ENCODE measurements around the gene SLC47A1. TPM values are rescaled to one million over a fixed set of nuclear protein-coding genes. Genes with fewer than 3 reads are reported as not detected.

Gene SLC47A1
- total RNA-seq, 4 donors from 2014 or later: 34.2 to 257 (median 133) TPM

DNA sequence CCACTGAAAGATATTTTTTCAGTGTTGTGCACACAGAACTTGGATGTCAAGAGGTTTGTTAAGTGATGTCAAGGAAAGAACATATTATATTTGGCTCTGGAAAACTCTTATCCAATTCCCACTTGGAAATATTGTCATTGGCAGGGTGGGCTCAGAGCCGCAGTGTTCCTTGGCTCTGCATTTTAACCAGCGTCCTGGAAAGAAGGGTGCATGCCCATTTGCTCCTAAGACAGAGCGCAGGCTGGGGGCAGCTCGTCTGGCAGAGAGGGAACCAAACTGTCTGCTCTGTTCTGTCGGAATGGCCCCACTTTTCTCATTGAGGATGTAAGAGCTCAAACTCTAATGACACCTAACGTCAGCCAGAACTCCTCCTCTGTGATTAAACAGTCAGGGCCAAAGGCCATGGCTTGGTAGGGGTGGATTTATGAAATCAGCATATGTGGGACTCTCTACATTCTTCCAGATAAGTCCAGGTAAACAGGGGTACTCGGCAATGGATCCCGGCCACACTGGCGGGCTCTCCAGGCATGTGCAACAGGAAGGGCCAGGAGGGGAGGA is 18.0 kb downstream of the SLC47A1 start:
- in situ Hi-C loops (cut with MboI; ENCODE audit: low sequenced_read_pairs in 4 of 4): no loop called here
- TF ChIP-seq, protein P1, sequence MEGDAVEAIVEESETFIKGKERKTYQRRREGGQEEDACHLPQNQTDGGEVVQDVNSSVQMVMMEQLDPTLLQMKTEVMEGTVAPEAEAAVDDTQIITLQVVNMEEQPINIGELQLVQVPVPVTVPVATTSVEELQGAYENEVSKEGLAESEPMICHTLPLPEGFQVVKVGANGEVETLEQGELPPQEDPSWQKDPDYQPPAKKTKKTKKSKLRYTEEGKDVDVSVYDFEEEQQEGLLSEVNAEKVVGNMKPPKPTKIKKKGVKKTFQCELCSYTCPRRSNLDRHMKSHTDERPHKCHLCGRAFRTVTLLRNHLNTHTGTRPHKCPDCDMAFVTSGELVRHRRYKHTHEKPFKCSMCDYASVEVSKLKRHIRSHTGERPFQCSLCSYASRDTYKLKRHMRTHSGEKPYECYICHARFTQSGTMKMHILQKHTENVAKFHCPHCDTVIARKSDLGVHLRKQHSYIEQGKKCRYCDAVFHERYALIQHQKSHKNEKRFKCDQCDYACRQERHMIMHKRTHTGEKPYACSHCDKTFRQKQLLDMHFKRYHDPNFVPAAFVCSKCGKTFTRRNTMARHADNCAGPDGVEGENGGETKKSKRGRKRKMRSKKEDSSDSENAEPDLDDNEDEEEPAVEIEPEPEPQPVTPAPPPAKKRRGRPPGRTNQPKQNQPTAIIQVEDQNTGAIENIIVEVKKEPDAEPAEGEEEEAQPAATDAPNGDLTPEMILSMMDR (IDR thresholded peaks at IDR 0.05 in 4 of 5, conservative IDR thresholded peaks at IDR 0.05 in 1 of 5): no peak
- no peak for TF ChIP-seq POLR2A (IDR thresholded peaks at IDR 0.05)
- Histone ChIP-seq H3K4me3 (no peak overlapping the region), H3K27ac (no peak overlapping the region), H3K9me3 (no peaks in the 10 kb centered on the region), H3K36me3 (peaks cover 0 to 20% of the 10 kb centered on the region in 2 donors), H3K27me3 (no peaks in the 10 kb centered on the region), H3K4me1 (no peaks in the 10 kb centered on the region)
- intact Hi-C loops (cut with DNase I; ENCODE audit: low total_unique reads): no loop called here
- no peak for DNase-seq
- no peak for ATAC-seq

DNA sequence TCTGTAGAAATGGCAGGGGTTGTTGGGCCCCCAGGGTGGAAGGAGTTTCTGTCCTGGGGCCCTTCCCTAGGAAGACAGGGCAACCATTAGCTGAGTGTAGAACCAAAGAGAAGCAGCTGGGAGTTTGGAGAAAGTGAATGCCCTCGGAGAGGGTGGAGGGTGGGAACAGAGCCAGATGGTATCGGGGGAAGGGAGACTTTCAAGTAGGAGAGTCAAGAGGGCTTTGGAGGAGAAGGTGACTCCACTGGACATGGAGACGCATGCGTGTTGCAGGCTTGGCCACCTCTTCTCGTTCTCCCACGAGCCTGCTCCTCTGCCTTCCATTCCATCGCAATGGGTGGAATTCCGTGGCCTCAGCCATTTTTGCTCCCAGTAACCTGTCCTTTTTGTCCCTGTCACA is 19.4 kb downstream of the SLC47A1 start:
- DNase-seq: no peak
- Histone ChIP-seq H3K36me3 (peaks cover 0 to 21% of the 10 kb centered on the region in 2 donors), H3K4me1 (no peaks in the 10 kb centered on the region), H3K9me3 (no peaks in the 10 kb centered on the region), H3K4me3 (no peak overlapping the region), H3K27ac (no peak overlapping the region), H3K27me3 (no peaks in the 10 kb centered on the region)
- ATAC-seq: no peak
- intact Hi-C loops (cut with DNase I; ENCODE audit: low total_unique reads): no loop called here
- in situ Hi-C loops (cut with MboI; ENCODE audit: low sequenced_read_pairs in 4 of 4): no loop called here
- TF ChIP-seq, protein P1 (IDR thresholded peaks at IDR 0.05 in 4 of 5, conservative IDR thresholded peaks at IDR 0.05 in 1 of 5): no peak
- no peak for TF ChIP-seq POLR2A (IDR thresholded peaks at IDR 0.05)

DNA sequence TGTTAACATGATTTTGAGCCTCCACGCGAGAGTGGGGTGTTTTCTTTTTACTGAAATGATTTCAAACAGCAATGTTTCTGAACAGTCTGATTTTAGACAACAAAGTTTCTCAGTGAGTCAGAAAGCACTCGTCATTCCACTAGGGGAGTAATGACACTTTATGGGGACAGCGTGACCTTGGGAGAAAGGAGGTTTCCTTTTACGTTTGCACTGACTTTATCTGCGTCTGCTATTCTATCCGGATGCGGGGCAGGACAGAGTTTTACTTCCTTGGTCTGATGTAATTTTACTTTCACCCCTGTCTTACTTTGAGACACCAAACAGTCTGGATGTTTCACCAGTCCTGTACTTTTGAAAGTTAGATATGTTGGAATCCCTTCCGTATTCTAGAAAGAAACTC is 20.7 kb downstream of the SLC47A1 start:
- Histone ChIP-seq H3K27me3 (no peaks in the 10 kb centered on the region), H3K9me3 (no peaks in the 10 kb centered on the region), H3K36me3 (peaks cover 0 to 26% of the 10 kb centered on the region in 2 donors), H3K4me1 (no peaks in the 10 kb centered on the region), H3K4me3 (no peak overlapping the region), H3K27ac (peak overlapping the region in 2 of 4 donors; percentile 2 to 28)
- intact Hi-C loops (cut with DNase I; ENCODE audit: low total_unique reads) (no loop called here), in situ Hi-C loops (cut with MboI; ENCODE audit: low sequenced_read_pairs in 4 of 4) (no loop called here)
- DNase-seq (no peak), ATAC-seq (no peak)
- no peak for TF ChIP-seq POLR2A (IDR thresholded peaks at IDR 0.05)
- TF ChIP-seq, protein P1 (IDR thresholded peaks at IDR 0.05 in 4 of 5, conservative IDR thresholded peaks at IDR 0.05 in 1 of 5): no peak

DNA sequence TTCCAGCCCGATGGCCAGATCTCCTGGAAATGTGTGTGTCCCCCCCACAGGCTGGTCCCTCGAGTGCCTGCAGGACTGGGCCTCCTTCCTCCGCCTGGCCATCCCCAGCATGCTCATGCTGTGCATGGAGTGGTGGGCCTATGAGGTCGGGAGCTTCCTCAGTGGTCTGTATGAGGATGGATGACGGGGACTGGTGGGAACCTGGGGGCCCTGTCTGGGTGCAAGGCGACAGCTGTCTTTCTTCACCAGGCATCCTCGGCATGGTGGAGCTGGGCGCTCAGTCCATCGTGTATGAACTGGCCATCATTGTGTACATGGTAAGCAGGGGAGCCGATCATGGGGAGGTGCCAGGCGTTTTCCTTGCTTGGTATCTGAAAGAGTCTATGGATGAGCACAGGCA is 22.1 kb downstream of the SLC47A1 start:
- in situ Hi-C loops (cut with MboI; ENCODE audit: low sequenced_read_pairs in 4 of 4): no loop called here
- intact Hi-C loops (cut with DNase I; ENCODE audit: low total_unique reads): no loop called here
- no peak for DNase-seq

More for the DNA sequence above, 22.1 kb downstream of the SLC47A1 start:
- Histone ChIP-seq H3K4me1 (no peaks in the 10 kb centered on the region), H3K4me3 (no peak overlapping the region), H3K9me3 (no peaks in the 10 kb centered on the region), H3K27ac (no peak overlapping the region), H3K36me3 (peaks cover 0 to 27% of the 10 kb centered on the region in 2 donors), H3K27me3 (no peaks in the 10 kb centered on the region)
- TF ChIP-seq, protein P1 (IDR thresholded peaks at IDR 0.05 in 4 of 5, conservative IDR thresholded peaks at IDR 0.05 in 1 of 5): no peak
- no peak for TF ChIP-seq POLR2A (IDR thresholded peaks at IDR 0.05)
- no peak for ATAC-seq
